ENCODE results near the gene UBR3.

Gene UBR3

DNA sequence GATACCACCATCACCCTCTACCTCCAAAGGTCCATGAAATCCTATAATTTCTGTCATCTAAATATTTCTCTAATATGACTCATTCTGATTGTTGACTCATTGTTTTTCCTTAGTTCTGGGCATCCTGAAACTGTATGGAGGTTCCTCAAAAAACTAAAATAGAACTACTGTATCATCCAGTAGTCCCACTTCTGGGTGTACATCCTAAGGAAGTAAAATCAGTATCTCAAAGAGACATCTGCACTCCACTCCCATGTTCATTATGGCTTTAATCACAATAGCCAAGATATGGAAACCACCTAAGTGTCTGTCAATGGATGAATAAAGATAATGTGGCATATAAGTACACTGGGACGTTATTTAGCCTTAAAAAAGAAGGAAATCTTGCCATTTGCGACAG lies 224.9 kb downstream of the UBR3 start (continued):
- TF ChIP-seq, protein P1, sequence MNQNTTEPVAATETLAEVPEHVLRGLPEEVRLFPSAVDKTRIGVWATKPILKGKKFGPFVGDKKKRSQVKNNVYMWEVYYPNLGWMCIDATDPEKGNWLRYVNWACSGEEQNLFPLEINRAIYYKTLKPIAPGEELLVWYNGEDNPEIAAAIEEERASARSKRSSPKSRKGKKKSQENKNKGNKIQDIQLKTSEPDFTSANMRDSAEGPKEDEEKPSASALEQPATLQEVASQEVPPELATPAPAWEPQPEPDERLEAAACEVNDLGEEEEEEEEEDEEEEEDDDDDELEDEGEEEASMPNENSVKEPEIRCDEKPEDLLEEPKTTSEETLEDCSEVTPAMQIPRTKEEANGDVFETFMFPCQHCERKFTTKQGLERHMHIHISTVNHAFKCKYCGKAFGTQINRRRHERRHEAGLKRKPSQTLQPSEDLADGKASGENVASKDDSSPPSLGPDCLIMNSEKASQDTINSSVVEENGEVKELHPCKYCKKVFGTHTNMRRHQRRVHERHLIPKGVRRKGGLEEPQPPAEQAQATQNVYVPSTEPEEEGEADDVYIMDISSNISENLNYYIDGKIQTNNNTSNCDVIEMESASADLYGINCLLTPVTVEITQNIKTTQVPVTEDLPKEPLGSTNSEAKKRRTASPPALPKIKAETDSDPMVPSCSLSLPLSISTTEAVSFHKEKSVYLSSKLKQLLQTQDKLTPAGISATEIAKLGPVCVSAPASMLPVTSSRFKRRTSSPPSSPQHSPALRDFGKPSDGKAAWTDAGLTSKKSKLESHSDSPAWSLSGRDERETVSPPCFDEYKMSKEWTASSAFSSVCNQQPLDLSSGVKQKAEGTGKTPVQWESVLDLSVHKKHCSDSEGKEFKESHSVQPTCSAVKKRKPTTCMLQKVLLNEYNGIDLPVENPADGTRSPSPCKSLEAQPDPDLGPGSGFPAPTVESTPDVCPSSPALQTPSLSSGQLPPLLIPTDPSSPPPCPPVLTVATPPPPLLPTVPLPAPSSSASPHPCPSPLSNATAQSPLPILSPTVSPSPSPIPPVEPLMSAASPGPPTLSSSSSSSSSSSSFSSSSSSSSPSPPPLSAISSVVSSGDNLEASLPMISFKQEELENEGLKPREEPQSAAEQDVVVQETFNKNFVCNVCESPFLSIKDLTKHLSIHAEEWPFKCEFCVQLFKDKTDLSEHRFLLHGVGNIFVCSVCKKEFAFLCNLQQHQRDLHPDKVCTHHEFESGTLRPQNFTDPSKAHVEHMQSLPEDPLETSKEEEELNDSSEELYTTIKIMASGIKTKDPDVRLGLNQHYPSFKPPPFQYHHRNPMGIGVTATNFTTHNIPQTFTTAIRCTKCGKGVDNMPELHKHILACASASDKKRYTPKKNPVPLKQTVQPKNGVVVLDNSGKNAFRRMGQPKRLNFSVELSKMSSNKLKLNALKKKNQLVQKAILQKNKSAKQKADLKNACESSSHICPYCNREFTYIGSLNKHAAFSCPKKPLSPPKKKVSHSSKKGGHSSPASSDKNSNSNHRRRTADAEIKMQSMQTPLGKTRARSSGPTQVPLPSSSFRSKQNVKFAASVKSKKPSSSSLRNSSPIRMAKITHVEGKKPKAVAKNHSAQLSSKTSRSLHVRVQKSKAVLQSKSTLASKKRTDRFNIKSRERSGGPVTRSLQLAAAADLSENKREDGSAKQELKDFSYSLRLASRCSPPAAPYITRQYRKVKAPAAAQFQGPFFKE (tag by site-specific recombination; IDR thresholded peaks at IDR 0.05; ENCODE audit: borderline replicate concordance) = no peak
- TF ChIP-seq, protein P2, sequence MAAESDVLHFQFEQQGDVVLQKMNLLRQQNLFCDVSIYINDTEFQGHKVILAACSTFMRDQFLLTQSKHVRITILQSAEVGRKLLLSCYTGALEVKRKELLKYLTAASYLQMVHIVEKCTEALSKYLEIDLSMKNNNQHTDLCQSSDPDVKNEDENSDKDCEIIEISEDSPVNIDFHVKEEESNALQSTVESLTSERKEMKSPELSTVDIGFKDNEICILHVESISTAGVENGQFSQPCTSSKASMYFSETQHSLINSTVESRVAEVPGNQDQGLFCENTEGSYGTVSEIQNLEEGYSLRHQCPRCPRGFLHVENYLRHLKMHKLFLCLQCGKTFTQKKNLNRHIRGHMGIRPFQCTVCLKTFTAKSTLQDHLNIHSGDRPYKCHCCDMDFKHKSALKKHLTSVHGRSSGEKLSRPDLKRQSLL (tag by site-specific recombination; IDR thresholded peaks at IDR 0.05) = no peak
- TF ChIP-seq ZNF211 (tag by site-specific recombination; IDR thresholded peaks at IDR 0.05; ENCODE audit: low read depth) = no peak
- no peak for TF ChIP-seq ZNF791 (tag by site-specific recombination; IDR thresholded peaks at IDR 0.05)
- TF ChIP-seq ZNF626 (tag by site-specific recombination; IDR thresholded peaks at IDR 0.05) = no peak
- TF ChIP-seq, protein P3, sequence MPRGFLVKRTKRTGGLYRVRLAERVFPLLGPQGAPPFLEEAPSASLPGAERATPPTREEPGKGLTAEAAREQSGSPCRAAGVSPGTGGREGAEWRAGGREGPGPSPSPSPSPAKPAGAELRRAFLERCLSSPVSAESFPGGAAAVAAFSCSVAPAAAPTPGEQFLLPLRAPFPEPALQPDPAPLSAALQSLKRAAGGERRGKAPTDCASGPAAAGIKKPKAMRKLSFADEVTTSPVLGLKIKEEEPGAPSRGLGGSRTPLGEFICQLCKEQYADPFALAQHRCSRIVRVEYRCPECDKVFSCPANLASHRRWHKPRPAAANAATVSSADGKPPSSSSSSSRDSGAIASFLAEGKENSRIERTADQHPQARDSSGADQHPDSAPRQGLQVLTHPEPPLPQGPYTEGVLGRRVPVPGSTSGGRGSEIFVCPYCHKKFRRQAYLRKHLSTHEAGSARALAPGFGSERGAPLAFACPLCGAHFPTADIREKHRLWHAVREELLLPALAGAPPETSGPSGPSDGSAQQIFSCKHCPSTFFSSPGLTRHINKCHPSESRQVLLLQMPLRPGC (tag by site-specific recombination; IDR thresholded peaks at IDR 0.05) = no peak
- no peak for TF ChIP-seq ZNF571 (tag by site-specific recombination; IDR thresholded peaks at IDR 0.05)
- TF ChIP-seq ZNF112 (tag by site-specific recombination; IDR thresholded peaks at IDR 0.05) = no peak

DNA sequence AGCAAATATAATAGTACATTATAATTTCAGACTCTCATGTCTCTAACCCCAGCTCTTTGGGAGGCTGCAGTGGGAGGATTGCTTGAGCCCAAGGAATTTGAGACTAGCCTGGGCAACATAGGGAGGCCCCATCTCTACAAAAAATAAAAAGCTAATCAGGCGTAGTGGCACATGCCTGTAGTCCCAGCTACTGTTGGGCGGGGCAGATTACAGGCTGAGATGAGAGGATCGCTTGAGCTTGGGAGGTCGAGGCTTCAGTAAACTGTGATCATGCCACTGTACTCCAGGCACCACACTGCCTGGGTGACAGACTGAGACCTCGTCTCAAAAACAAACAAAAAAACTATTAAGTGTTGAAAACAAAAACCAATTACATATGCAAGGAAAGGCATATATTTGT lies 227.7 kb downstream of the UBR3 start:
- TF ChIP-seq ZNF558 (tag by site-specific recombination; IDR thresholded peaks at IDR 0.05) = no peak
- TF ChIP-seq, protein P4, sequence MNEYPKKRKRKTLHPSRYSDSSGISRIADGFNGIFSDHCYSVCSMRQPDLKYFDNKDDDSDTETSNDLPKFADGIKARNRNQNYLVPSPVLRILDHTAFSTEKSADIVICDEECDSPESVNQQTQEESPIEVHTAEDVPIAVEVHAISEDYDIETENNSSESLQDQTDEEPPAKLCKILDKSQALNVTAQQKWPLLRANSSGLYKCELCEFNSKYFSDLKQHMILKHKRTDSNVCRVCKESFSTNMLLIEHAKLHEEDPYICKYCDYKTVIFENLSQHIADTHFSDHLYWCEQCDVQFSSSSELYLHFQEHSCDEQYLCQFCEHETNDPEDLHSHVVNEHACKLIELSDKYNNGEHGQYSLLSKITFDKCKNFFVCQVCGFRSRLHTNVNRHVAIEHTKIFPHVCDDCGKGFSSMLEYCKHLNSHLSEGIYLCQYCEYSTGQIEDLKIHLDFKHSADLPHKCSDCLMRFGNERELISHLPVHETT (tag by site-specific recombination; IDR thresholded peaks at IDR 0.05) = no peak
- no peak for TF ChIP-seq ZNF146 (tag by site-specific recombination; IDR thresholded peaks at IDR 0.05)
- no peak for TF ChIP-seq IKZF3 (tag by site-specific recombination; IDR thresholded peaks at IDR 0.05)
- TF ChIP-seq ZNF791 (tag by site-specific recombination; IDR thresholded peaks at IDR 0.05) = no peak
- no peak for TF ChIP-seq ZNF221 (tag by site-specific recombination; IDR thresholded peaks at IDR 0.05; ENCODE audit: borderline replicate concordance)
- no peak for TF ChIP-seq BCL11A (tag by site-specific recombination; IDR thresholded peaks at IDR 0.05; ENCODE audit: low read depth)
- no peak for TF ChIP-seq ZNF19 (tag by site-specific recombination; IDR thresholded peaks at IDR 0.05; ENCODE audit: low read depth)
- no peak for TF ChIP-seq ZNF16 (tag by site-specific recombination; IDR thresholded peaks at IDR 0.05; ENCODE audit: low read depth)
- TF ChIP-seq TCF7L2 (IDR thresholded peaks at IDR 0.05; ENCODE audit: borderline replicate concordance, low read depth, low read length) = no peak
- TF ChIP-seq ZNF248 (tag by site-specific recombination; IDR thresholded peaks at IDR 0.05) = no peak
- TF ChIP-seq ZNF140 (tag by site-specific recombination; IDR thresholded peaks at IDR 0.05) = no peak
- TF ChIP-seq ZNF423 (tag by site-specific recombination; IDR thresholded peaks at IDR 0.05) = no peak
- no peak for TF ChIP-seq ZNF184 (tag by site-specific recombination; IDR thresholded peaks at IDR 0.05)
- no peak for TF ChIP-seq ZNF585B (tag by site-specific recombination; IDR thresholded peaks at IDR 0.05)
- no peak for TF ChIP-seq ZNF596 (tag by site-specific recombination; IDR thresholded peaks at IDR 0.05)
- POLR2A ChIA-PET = no interaction called here
- Histone ChIP-seq H3K4me1 (ENCODE audit: control insufficient read depth, insufficient read depth, low read length) (no peaks in the 10 kb centered on the region), H3K36me3 (ENCODE audit: control insufficient read depth in 2 of 2, insufficient read depth in 1 of 2, low read length in 2 of 2) (peaks cover 0 to 14% of the 10 kb centered on the region in 2 experiments; a peak in 2 of 3 replicates), H3K4me3 (ENCODE audit: low read depth, low read length) (no peak overlapping the region), H3K27ac (ENCODE audit: extremely low read depth, low read depth, low read length) (no peak overlapping the region), H3K9me3 (ENCODE audit: control insufficient read depth, insufficient read depth, low read depth, low read length) (no peaks in the 10 kb centered on the region)
- CTCF ChIA-PET = interaction anchor here (0.6 kb wide), 1 partner anchor 32 kb away, joined by 4 read pairs; no protein-coding TSS in a partner anchor
